GM18519 (cell line): ENCODE data around the gene ACOXL.

Source experiments
- ATAC-seq: cut with Tn5 transposase; IDR thresholded peaks from one replicate; pipeline ENCODE4 v1.9.1; 2021; ENCODE audit warnings: mild to moderate bottlenecking, moderate library complexity; ENCODE audit not compliant: unreplicated experiment, low FRiP score

ACOXL gene

GRCh38 chr2:110897966-110898365 lies 165.6 kb downstream of the ACOXL start:
- ATAC-seq: no peak

GRCh38 chr2:110900191-110900590 lies 167.8 kb downstream of the ACOXL start:
- ATAC-seq: no peak

- ATAC-seq: no peak
These were observed 171.2 kb downstream of the ACOXL start for GRCh38 chr2:110903548-110903947.

GRCh38 chr2:110904116-110904778 lies 171.9 kb downstream of the ACOXL start:
- no peak for ATAC-seq

GRCh38 chr2:110904779-110905148 lies 172.4 kb downstream of the ACOXL start:
- ATAC-seq: no peak

- ATAC-seq: no peak
These were observed 172.8 kb downstream of the ACOXL start for GRCh38 chr2:110905217-110905616.

- no peak for ATAC-seq
These were observed 174.4 kb downstream of the ACOXL start for GRCh38 chr2:110906613-110907298.

- ATAC-seq: no peak
These were observed 177.1 kb downstream of the ACOXL start for GRCh38 chr2:110909501-110909900.

GRCh38 chr2:110910423-110910822 lies 178.1 kb downstream of the ACOXL start:
- no peak for ATAC-seq

GRCh38 chr2:110919738-110920137 lies 187.4 kb downstream of the ACOXL start:
- ATAC-seq: no peak

- ATAC-seq: no peak
These were observed 193.1 kb downstream of the ACOXL start for GRCh38 chr2:110925479-110925878.

GRCh38 chr2:110927526-110927925 lies 195.2 kb downstream of the ACOXL start:
- no peak for ATAC-seq

- ATAC-seq: no peak
These were observed 197.2 kb downstream of the ACOXL start for GRCh38 chr2:110929528-110929927.

GRCh38 chr2:110931648-110932047 lies 199.3 kb downstream of the ACOXL start:
- no peak for ATAC-seq

GRCh38 chr2:110933420-110933819 lies 201.0 kb downstream of the ACOXL start:
- ATAC-seq: no peak

GRCh38 chr2:110934948-110935347 lies 202.6 kb downstream of the ACOXL start:
- ATAC-seq: no peak

GRCh38 chr2:110940376-110940910 lies 208.1 kb downstream of the ACOXL start:
- no peak for ATAC-seq

- ATAC-seq: no peak
These were observed 208.9 kb downstream of the ACOXL start for GRCh38 chr2:110941226-110941625.

GRCh38 chr2:110943070-110943634 lies 210.8 kb downstream of the ACOXL start:
- ATAC-seq: no peak

GRCh38 chr2:110946902-110947301 lies 214.5 kb downstream of the ACOXL start:
- ATAC-seq: no peak

GRCh38 chr2:110948027-110948674 lies 215.8 kb downstream of the ACOXL start:
- ATAC-seq: no peak
